ENCODE measurements around the gene DCBLD2. TPM values are rescaled to one million over a fixed set of nuclear protein-coding genes. Genes with fewer than 3 reads are reported as not detected.

DCBLD2 gene
- total and polyA plus RNA-seq, 2 of the 4 experiments (the other 2 are of a cell fraction), result 121 to 196 TPM

- CTCF ChIA-PET, result no interaction called here
- Histone ChIP-seq H4K91ac (ENCODE audit: insufficient read depth, low read depth, low read length) (no peak overlapping the region), H2AFZ (replicated peaks; ENCODE audit: low read length, poor library complexity) (no peak overlapping the region), H3K27ac (ENCODE audit: insufficient read depth, low read length) (no peak overlapping the region), H4K8ac (ENCODE audit: low read depth in 2 of 2, low read length in 2 of 2) (no peak overlapping the region), H4K5ac (ENCODE audit: low read depth, low read length) (no peak overlapping the region), H3K56ac (ENCODE audit: extremely low read depth, insufficient read depth, low read length) (no peak overlapping the region), H3K4ac (ENCODE audit: low read depth, low read length) (no peak overlapping the region), H3K18ac (ENCODE audit: low read depth, low read length) (no peak overlapping the region), H4K20me1 (ENCODE audit: insufficient read depth, low read length) (no peaks in the 10 kb centered on the region), H3K36me3 (ENCODE audit: control insufficient read depth, insufficient read depth, low read length) (no peaks in the 10 kb centered on the region), H2BK20ac (ENCODE audit: low read depth, low read length) (no peak overlapping the region), H3K14ac (replicated peaks; ENCODE audit: low read depth, low read length) (no peak overlapping the region), H3K4me2 (ENCODE audit: low read depth, low read length) (no peak overlapping the region), H3K9me3 (ENCODE audit: control insufficient read depth, insufficient read depth, low read length) (no peaks in the 10 kb centered on the region), H3K9me1 (ENCODE audit: insufficient read depth, low read length) (no peaks in the 10 kb centered on the region), H2BK15ac (ENCODE audit: low read depth, low read length) (no peak overlapping the region), H3K79me1 (ENCODE audit: low read depth in 1 of 2, low read length in 2 of 2) (no peaks in the 10 kb centered on the region), H2BK120ac (ENCODE audit: low read depth, low read length) (no peak overlapping the region), H2AK5ac (ENCODE audit: low read depth, low read length) (no peak overlapping the region), H3K4me1 (ENCODE audit: control insufficient read depth, insufficient read depth, low read length) (no peaks in the 10 kb centered on the region), H2AK9ac (replicated peaks; ENCODE audit: low read depth, low read length, poor library complexity) (no peak overlapping the region), H3K23ac (ENCODE audit: low read depth, low read length) (no peak overlapping the region), H3K9ac (ENCODE audit: low read depth, low read length) (no peak overlapping the region), H2BK5ac (ENCODE audit: low read depth, low read length, poor library complexity, severe bottlenecking) (no peak overlapping the region), H3K27me3 (ENCODE audit: control insufficient read depth, insufficient read depth, low read length) (no peaks in the 10 kb centered on the region), H3K4me3 (ENCODE audit: insufficient read depth, low read depth, low read length) (no peak overlapping the region)
- intact Hi-C loops (cut with micrococcal nuclease) (no loop called here), in situ Hi-C loops (cut with MboI; ENCODE audit: low sequenced_read_pairs) (no loop called here), dilution Hi-C loops (cut with HindIII; ENCODE audit: low sequenced_read_pairs, unreplicated experiment) (no loop called here)
- TF ChIP-seq MAFK (IDR thresholded peaks at IDR 0.05; ENCODE audit: low read depth, low read length), result no peak
- TF ChIP-seq ELK1 (IDR thresholded peaks at IDR 0.05; ENCODE audit: borderline replicate concordance, low read depth, low read length), result no peak
- no peak for TF ChIP-seq CEBPB (IDR thresholded peaks at IDR 0.05; ENCODE audit: low read depth, low read length)
- no peak for TF ChIP-seq RAD21 (IDR thresholded peaks at IDR 0.05; ENCODE audit: low read length)
- no peak for TF ChIP-seq POLR2A (IDR thresholded peaks at IDR 0.05; ENCODE audit: low read depth, low read length)
- TF ChIP-seq, protein P1, sequence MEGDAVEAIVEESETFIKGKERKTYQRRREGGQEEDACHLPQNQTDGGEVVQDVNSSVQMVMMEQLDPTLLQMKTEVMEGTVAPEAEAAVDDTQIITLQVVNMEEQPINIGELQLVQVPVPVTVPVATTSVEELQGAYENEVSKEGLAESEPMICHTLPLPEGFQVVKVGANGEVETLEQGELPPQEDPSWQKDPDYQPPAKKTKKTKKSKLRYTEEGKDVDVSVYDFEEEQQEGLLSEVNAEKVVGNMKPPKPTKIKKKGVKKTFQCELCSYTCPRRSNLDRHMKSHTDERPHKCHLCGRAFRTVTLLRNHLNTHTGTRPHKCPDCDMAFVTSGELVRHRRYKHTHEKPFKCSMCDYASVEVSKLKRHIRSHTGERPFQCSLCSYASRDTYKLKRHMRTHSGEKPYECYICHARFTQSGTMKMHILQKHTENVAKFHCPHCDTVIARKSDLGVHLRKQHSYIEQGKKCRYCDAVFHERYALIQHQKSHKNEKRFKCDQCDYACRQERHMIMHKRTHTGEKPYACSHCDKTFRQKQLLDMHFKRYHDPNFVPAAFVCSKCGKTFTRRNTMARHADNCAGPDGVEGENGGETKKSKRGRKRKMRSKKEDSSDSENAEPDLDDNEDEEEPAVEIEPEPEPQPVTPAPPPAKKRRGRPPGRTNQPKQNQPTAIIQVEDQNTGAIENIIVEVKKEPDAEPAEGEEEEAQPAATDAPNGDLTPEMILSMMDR (conservative IDR thresholded peaks at IDR 0.05; ENCODE audit: low read depth, low read length), result no peak
- TF ChIP-seq MXI1 (IDR thresholded peaks at IDR 0.05; ENCODE audit: borderline replicate concordance, low read depth, low read length), result no peak
- TF ChIP-seq MAZ (IDR thresholded peaks at IDR 0.05; ENCODE audit: borderline replicate concordance, low read depth, low read length), result no peak
- TF ChIP-seq RFX5 (IDR thresholded peaks at IDR 0.05; ENCODE audit: low read depth, low read length), result no peak
- no peak for TF ChIP-seq BHLHE40 (IDR thresholded peaks at IDR 0.05; ENCODE audit: low read depth, low read length)
- TF ChIP-seq FOS (IDR thresholded peaks at IDR 0.05; ENCODE audit: low read depth, low read length), result no peak
- TF ChIP-seq NFE2L2 (IDR thresholded peaks at IDR 0.05; ENCODE audit: low read depth, low read length), result no peak
- TF ChIP-seq, protein P2, sequence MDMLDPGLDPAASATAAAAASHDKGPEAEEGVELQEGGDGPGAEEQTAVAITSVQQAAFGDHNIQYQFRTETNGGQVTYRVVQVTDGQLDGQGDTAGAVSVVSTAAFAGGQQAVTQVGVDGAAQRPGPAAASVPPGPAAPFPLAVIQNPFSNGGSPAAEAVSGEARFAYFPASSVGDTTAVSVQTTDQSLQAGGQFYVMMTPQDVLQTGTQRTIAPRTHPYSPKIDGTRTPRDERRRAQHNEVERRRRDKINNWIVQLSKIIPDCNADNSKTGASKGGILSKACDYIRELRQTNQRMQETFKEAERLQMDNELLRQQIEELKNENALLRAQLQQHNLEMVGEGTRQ (IDR thresholded peaks at IDR 0.05; ENCODE audit: low read depth, low read length), result no peak
- TF ChIP-seq SMC3 (IDR thresholded peaks at IDR 0.05; ENCODE audit: low read depth, low read length), result no peak
- TF ChIP-seq RCOR1 (IDR thresholded peaks at IDR 0.05; ENCODE audit: insufficient replicate concordance, low read length), result no peak
- TF ChIP-seq CHD1 (IDR thresholded peaks at IDR 0.05; ENCODE audit: low read depth, low read length), result no peak
- ATAC-seq (ENCODE audit: low read depth) (no peak), DNase-seq (no peak)
- POLR2A ChIA-PET (ENCODE audit: unreplicated experiment), result no interaction called here
- no TSS peak for BruUV-seq (replicated peaks)
- WGBS, 2 experiments (ENCODE audit: extremely low coverage in 2 of 2, insufficient read length in 1 of 2), result no CpG with 5 or more reads among the region's 4 CpGs
Measured at GRCh38 chr3:98755601-98756000, 145.9 kb downstream of the DCBLD2 start.
